GF-D8 (cell line): ENCODE data around the gene CCDC102B.
"Not testable (repeated sequence)": the region's sequence is repeated elsewhere in the genome, so short reads cannot be mapped to it uniquely, and the experiment has no call there.

ENCODE experiments used
- DNase-seq: peaks from one replicate; lab custom pipeline; 2025; lab: John Stamatoyannopoulos, UW

CCDC102B gene

DNA sequence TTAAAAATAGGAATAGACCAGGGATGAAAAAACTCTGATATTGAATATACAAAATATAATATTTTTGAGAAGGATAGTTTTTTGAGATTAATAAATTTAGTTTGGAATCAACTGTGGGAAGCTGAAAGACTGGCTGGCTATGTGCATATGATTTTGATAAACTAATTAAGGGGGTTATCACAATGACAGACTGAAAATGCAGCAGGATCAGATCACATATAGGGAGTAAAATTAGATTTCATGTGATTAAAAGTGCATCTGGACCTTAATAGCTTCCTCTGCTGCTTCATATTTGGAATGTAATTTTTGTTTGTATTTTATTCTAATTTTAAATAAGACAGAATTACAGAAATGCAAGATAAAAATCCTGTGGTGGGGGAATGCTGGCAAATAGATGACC is 111.7 kb downstream of the CCDC102B start:
- DNase-seq = no peak

GRCh38 chr18:68915061-68915460 is 117.2 kb downstream of the CCDC102B start:
- no peak for DNase-seq

DNA sequence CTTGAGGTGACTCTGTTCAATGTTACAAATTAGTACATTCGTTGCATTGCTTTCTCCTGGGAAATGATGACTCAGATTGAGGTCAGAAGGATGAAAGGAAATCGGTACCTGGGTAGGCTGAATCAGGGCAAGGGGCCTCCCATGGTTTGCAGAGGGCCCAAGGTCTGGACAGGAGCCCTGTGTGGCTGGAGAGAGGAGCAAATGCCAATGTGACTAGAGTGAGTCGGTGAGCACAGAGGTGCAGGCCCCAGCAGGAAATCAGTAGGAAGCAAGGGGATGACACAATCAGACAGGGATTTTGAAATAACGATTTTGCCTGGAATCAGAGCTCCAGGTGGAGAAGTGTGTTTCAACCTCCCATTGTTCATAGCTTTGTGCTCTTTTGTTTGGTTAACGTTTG is 118.9 kb downstream of the CCDC102B start:
- no peak for DNase-seq

GRCh38 chr18:68918216-68918615 is 120.3 kb downstream of the CCDC102B start:
- DNase-seq = no peak

GRCh38 chr18:68919900-68920299 is 122.0 kb downstream of the CCDC102B start:
- no peak for DNase-seq

GRCh38 chr18:68922392-68922791 is 124.5 kb downstream of the CCDC102B start:
- DNase-seq = no peak

DNA sequence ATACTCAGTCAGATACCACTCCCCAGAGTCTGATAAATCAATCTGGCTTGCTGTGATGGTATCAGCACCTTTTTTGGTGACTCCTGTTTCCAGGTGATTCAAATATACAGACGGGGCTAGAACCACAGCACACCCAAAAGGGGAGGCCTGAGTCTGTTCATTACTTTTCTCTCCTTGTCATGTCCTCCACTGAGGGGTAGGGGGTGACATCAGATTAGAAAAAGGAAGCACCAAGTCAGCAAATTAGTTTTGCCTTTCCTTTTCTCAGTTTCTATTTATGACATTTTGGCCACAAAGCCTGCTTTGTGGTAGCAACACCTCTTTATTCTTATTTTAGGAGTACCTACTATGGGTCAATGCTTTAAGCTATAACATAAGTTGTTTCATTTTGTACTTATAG is 127.4 kb downstream of the CCDC102B start:
- DNase-seq = no peak

- DNase-seq = no peak
These were observed 131.1 kb downstream of the CCDC102B start for GRCh38 chr18:68928762-68929675.

DNA sequence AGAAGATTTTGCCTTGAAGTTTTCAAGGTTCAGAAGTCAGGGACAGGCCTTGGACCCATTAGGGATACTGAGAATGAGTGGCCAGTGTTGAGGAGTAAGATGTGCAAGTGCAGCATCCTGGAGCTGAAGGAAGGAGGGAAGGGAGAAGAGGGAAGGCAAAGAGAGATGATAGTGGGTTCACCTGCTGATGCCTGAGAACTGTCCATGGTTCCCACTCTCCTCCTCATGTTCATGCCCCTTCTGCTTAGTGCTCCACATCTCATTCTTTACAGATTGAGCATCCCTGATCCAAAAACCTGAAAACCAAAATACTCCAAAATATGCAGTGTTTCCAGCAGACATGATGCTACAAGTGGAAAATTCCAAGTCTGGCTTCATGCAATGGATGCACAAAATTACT is 137.8 kb downstream of the CCDC102B start:
- no peak for DNase-seq

GRCh38 chr18:68937029-68937599 is 139.2 kb downstream of the CCDC102B start:
- no peak for DNase-seq

- DNase-seq = no peak
These were observed 142.2 kb downstream of the CCDC102B start for GRCh38 chr18:68940039-68940438.

DNA sequence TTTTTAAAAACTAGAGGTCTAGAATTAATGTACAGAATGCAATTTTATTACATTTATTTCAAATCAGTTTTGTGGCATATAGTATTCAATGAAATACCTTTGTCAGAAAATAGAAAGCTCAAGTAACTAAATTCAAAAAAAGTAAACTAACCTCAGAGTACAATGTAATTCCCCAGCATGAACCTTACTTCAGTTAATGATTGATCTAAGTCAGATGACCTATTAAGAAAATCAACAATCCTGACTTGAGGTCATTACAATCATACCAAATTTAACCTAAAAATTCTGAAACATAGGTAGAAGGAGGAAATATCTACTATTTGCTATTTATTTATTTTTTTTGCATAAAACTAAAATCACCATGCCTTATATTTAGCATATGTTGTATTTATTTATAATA is 142.9 kb downstream of the CCDC102B start:
- DNase-seq = no peak

GRCh38 chr18:68942230-68942629 is 144.3 kb downstream of the CCDC102B start:
- DNase-seq = no peak

DNA sequence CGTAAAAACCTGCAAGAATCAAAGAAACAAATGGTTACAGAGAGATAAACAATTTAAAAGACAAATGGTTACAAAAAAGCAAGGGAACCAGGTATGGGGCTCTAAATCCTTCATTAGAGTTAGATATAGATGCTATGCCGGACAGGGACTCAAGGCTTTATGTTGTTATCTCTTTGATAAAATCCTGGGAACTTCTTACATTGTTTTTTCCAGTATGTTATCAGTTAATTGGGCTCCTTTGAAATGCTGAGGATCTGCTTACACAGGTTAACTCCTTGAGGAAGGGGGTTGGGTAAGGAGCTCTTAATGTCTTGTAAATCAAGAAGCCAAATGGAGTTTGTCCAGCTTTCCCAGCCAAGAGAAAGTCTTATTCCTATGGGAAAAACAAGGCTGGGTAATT is 146.0 kb downstream of the CCDC102B start:
- not testable (repeated sequence) for DNase-seq

DNA sequence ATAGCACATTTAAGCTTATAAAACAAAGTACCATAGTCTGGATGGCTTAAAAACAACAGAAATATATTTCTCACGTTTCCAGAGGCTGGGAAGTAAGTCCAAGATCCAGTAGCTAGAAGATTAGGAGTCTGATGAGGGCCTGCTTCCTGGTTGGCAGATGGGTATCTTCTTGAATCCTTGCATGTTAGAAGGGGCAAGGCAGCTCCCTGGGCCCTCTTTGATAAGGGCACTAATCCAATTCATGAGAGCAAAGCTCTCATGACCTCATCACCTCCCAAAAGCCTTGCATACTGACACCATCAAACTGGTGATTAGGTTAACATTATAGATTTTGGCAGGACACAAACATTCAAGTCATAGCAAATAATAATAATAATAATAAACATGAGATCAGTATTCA is 146.4 kb downstream of the CCDC102B start:
- no peak for DNase-seq

DNA sequence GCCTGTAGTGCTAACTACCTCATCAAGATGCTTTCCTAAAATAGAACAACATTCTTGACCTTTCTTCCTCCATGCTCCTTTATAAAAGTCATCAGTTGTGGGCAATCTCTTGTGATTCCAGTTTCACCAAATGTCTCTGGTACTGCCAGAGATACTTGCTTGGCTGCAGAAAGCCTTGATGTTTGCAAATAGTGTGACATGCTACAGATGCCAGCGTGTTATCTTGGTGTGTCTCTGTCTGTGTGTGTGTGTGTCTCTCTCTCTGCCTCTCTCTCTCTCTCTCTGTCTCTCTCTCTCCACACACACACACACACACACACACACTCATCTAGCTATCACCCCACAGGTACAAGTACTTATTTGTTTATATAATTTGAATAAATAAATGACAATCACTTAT is 146.9 kb downstream of the CCDC102B start:
- DNase-seq = no peak

- DNase-seq = no peak
These were observed 150.7 kb downstream of the CCDC102B start for GRCh38 chr18:68948622-68949021.

GRCh38 chr18:68954738-68955137 is 156.9 kb downstream of the CCDC102B start:
- DNase-seq = no peak

DNA sequence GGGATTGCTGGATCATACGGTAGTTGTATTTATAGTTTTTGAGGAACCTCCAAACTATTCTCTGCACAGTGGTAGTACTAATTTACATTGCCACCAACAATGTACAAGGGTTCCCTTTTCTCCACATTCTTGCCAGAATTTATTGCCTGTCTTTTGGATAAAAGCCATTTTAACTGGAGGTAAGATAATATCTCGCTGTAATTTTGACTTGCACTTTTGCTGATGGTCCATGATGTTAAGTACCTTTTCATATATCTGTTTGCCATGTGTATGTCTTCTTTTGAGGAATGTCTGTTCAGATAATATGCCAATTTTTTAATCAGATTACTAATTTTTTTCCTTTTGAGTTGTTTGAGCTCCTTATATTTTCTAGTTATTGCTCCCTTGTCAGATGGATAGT is 158.8 kb downstream of the CCDC102B start:
- DNase-seq = no peak

- no peak for DNase-seq
These were observed 162.5 kb downstream of the CCDC102B start for GRCh38 chr18:68960355-68960754.

DNA sequence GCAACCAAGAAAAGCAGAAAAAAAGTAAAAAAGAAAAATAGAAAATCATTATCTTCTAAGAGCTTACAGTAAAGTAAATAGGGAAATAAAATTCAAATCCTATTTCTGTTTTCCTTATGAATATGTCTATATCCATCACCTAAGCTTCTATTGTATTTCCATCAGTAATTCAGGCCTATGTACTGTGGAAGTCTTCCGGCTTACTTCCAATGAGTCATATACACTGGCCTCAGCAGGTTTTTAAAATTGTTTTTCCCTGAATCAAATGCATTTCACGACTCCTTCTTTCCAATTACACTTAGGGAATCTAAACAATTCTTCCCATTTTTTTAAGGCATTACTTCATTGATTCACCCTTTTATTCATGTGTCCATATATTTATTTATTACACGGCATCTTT is 164.7 kb downstream of the CCDC102B start:
- DNase-seq = no peak

- DNase-seq = no peak
These were observed 167.9 kb downstream of the CCDC102B start for GRCh38 chr18:68965817-68966216.

DNA sequence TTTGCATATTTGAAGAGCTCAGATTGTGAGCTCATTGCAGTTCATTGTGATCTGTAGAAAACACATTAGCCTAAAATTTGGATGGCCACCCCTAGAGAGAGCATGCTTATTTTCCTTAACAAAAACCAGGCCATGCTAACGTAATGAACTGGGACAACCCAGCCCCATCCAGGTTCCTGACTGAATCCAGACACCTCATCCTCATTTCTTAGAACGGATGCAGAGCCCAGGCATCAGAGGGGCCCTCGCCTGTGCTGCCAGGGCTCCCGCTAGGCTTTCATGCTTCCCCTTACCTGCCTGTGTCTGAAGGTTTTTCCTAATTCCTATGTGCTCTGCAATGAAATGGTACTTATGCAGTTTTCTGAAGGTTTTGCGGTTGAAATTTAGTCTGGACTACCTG is 171.1 kb downstream of the CCDC102B start:
- DNase-seq = no peak

GRCh38 chr18:68972176-68972575 is 174.3 kb downstream of the CCDC102B start:
- no peak for DNase-seq
